Activated CD8-positive, alpha-beta T cell treated with anti-CD3 and anti-CD28 coated beads for 36 hours (primary cell): ENCODE measurements around the gene OR14J1. TPM values are rescaled to one million over a fixed set of nuclear protein-coding genes. Genes with fewer than 3 reads are reported as not detected.

Source experiments
- ATAC-seq: fragments of 200-7000 bp; cut with Tn5 transposase; one replicate; pipeline ENCODE4 v1.10.0; 2021; ENCODE audit warnings: mild to moderate bottlenecking, moderate library complexity
- CTCF ChIA-PET: fragments of 350-600 bp; sonication (Branson Sonifier 250); formaldehyde crosslinking; loops from one replicate; lab custom pipeline; 2021; ENCODE audit warnings: antibody characterized with exemption; lab: Charles Lee
- POLR2A ChIA-PET: fragments of 350-600 bp; sonication (Branson Sonifier 250); formaldehyde crosslinking; loops from one replicate; lab custom pipeline; 2021; ENCODE audit warnings: antibody characterized with exemption; lab: Charles Lee
- DNase-seq: peaks from one replicate; pipeline ENCODE4 v3.0.0-alpha.2; 2020
- H3K27ac Mint-ChIP-seq: one replicate; pipeline ENCODE4 v1.8.0; 2021; ENCODE audit warnings: mild to moderate bottlenecking, mixed read lengths
- H3K27me3 Mint-ChIP-seq: one replicate; pipeline ENCODE4 v1.8.0; 2021; ENCODE audit warnings: mixed read lengths
- H3K36me3 Mint-ChIP-seq: one replicate; pipeline ENCODE4 v1.8.0; 2021; ENCODE audit warnings: low read depth, mixed read lengths
- H3K4me1 Mint-ChIP-seq: one replicate; pipeline ENCODE4 v1.8.0; 2021; ENCODE audit warnings: low read depth, mixed read lengths
- H3K4me3 Mint-ChIP-seq: one replicate; pipeline ENCODE4 v1.8.0; 2021; ENCODE audit warnings: mild to moderate bottlenecking, moderate library complexity, mixed read lengths
- H3K9me3 Mint-ChIP-seq: one replicate; pipeline ENCODE4 v1.8.0; 2021; ENCODE audit warnings: mixed read lengths
- intact Hi-C: fragments of 100-400 bp; cut with micrococcal nuclease; formaldehyde crosslinking; loops from one replicate; pipeline ENCODE4 v1.10.0; 2022
- total RNA-seq, 2 experiments: library from RNA; stranded (reverse); gene quantifications; one replicate each; pipeline ENCODE4 v1.2.3, GENCODE V29; 2021
- TF ChIP-seq, protein P1 (sequence below): fragments of 200-600 bp; IDR thresholded peaks from one replicate; pipeline ENCODE4 v1.8.0; 2022; ENCODE audit warnings: antibody characterized with exemption, mild to moderate bottlenecking

Gene OR14J1
- total RNA-seq, 2 experiments from 2014 or later: not detected

DNA sequence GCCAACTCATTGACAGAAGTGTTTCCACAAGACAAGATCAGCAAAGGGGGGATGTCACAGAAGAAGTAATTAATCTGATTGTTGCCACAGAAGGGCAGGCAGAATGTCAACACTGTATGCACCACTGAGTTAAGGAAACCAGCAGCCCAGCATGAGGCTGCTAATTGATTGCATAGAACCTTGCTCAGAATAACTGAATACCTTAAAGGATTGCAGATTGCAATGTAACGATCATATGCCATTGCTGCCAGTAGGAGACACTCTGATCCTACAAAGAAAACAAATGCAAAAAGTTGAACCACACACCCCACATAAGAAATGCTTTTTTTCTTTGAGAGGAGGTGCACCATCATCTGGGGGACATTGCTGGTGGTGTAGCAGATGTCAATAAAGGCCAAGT, 54.1 kb downstream of the OR14J1 start:
- peaks cover 43% of the 10 kb centered on the region for H3K27me3 Mint-ChIP-seq
- H3K4me1 Mint-ChIP-seq: no peaks in the 10 kb centered on the region
- ATAC-seq: no peak
- TF ChIP-seq, protein P1, sequence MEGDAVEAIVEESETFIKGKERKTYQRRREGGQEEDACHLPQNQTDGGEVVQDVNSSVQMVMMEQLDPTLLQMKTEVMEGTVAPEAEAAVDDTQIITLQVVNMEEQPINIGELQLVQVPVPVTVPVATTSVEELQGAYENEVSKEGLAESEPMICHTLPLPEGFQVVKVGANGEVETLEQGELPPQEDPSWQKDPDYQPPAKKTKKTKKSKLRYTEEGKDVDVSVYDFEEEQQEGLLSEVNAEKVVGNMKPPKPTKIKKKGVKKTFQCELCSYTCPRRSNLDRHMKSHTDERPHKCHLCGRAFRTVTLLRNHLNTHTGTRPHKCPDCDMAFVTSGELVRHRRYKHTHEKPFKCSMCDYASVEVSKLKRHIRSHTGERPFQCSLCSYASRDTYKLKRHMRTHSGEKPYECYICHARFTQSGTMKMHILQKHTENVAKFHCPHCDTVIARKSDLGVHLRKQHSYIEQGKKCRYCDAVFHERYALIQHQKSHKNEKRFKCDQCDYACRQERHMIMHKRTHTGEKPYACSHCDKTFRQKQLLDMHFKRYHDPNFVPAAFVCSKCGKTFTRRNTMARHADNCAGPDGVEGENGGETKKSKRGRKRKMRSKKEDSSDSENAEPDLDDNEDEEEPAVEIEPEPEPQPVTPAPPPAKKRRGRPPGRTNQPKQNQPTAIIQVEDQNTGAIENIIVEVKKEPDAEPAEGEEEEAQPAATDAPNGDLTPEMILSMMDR: no peak
- H3K4me3 Mint-ChIP-seq: no peak overlapping the region
- ChIA-PET CTCF (no interaction called here), POLR2A (no interaction called here)
- peaks cover 12% of the 10 kb centered on the region for H3K9me3 Mint-ChIP-seq
- DNase-seq: no peak
- no peak overlapping the region for H3K27ac Mint-ChIP-seq
- H3K36me3 Mint-ChIP-seq: no peaks in the 10 kb centered on the region
- intact Hi-C loops: no loop called here

Other genes with a start within 250 kb of the OR14J1 start
- gene OR2B3, start 214.4 kb upstream of the OR14J1 start, total RNA-seq: not detected
- gene OR2J1, start 202.2 kb upstream of the OR14J1 start, total RNA-seq: not detected
- gene OR2J3, start 193.6 kb upstream of the OR14J1 start, total RNA-seq: not detected
- not detected for gene OR2J2, start 130.8 kb upstream of the OR14J1 start, total RNA-seq
- gene OR5V1, start 67.2 kb downstream of the OR14J1 start, total RNA-seq: not detected
- not detected for gene OR12D3, start 73.6 kb downstream of the OR14J1 start, total RNA-seq
- gene OR12D2, start 93.9 kb downstream of the OR14J1 start, total RNA-seq: not detected
- not detected for gene OR12D1, start 113.2 kb downstream of the OR14J1 start, total RNA-seq
- not detected for gene OR10C1, start 137.6 kb downstream of the OR14J1 start, total RNA-seq
- gene OR11A1, start 155.4 kb downstream of the OR14J1 start, total RNA-seq: not detected
- not detected for gene OR2H1, start 155.5 kb downstream of the OR14J1 start, total RNA-seq
- gene MAS1L, start 186.3 kb downstream of the OR14J1 start, total RNA-seq: not detected